Endometrial microvascular endothelial cells (primary cell): ENCODE results near the gene NARF. TPM values are rescaled to one million over a fixed set of nuclear protein-coding genes. Genes with fewer than 3 reads are reported as not detected.

Experiments
- total RNA-seq: library from RNA; depleted of rRNA; stranded (reverse); fragments of >200 nt; gene quantifications from one replicate; pipeline ENCODE4 v1.2.3, GENCODE V29; 2015; ENCODE audit errors: inconsistent ontology term

Gene NARF
- total RNA-seq, 1 donor from 2014 or later: 31.7 TPM

Other genes with a start within 250 kb of the NARF start
- 3.1 TPM for gene CCDC57, start 245.9 kb upstream of the NARF start, total RNA-seq
- gene SLC16A3, start 229.7 kb upstream of the NARF start, total RNA-seq: 345 TPM
- gene CSNK1D, start 185.0 kb upstream of the NARF start, total RNA-seq: 74.1 TPM
- not detected for gene CD7, start 141.1 kb upstream of the NARF start, total RNA-seq
- gene SECTM1, start 125.0 kb upstream of the NARF start, total RNA-seq: 8.0 TPM
- gene TEX19, start 99.5 kb upstream of the NARF start, total RNA-seq: not detected
- gene UTS2R, start 87.0 kb upstream of the NARF start, total RNA-seq: not detected
- gene HEXD, start 40.4 kb upstream of the NARF start, total RNA-seq: 31.4 TPM
- 33.4 TPM for gene OGFOD3, start 40.2 kb upstream of the NARF start, total RNA-seq
- 91.5 TPM for gene CYBC1, start 8.0 kb upstream of the NARF start, total RNA-seq
- 40.8 TPM for gene FOXK2, start 61.0 kb downstream of the NARF start, total RNA-seq
- gene WDR45B, start 189.7 kb downstream of the NARF start, total RNA-seq: 82.6 TPM
- gene RAB40B, start 240.0 kb downstream of the NARF start, total RNA-seq: 11.9 TPM